Endothelial cell of umbilical vein (primary cell): ENCODE data around the gene WDPCP.

Experiments
- CTCF ChIP-seq, 2 donors: IDR thresholded peaks; 1 replicate in 1 of 2; 2 replicates in 1 of 2; pipeline ENCODE4 v1.5.1; 2011; ENCODE audit warnings: low read length in 2 of 2, mild to moderate bottlenecking in 2 of 2, moderate library complexity in 2 of 2, control low read depth in 1 of 2, inconsistent platforms in 1 of 2, low read depth in 1 of 2; ENCODE audit not compliant: insufficient read depth in 1 of 2; ENCODE audit errors: extremely low read depth in 1 of 2
- FOS ChIP-seq: IDR thresholded peaks from 2 replicates; pipeline ENCODE4 v1.6.1; 2011; ENCODE audit warnings: mild to moderate bottlenecking, low read length, moderate library complexity, borderline replicate concordance; ENCODE audit not compliant: insufficient read depth
- TF ChIP-seq, protein P1 (sequence below): IDR thresholded peaks from 2 replicates; pipeline ENCODE4 v1.6.1; 2011; ENCODE audit not compliant: insufficient read depth, insufficient read length

DNA sequence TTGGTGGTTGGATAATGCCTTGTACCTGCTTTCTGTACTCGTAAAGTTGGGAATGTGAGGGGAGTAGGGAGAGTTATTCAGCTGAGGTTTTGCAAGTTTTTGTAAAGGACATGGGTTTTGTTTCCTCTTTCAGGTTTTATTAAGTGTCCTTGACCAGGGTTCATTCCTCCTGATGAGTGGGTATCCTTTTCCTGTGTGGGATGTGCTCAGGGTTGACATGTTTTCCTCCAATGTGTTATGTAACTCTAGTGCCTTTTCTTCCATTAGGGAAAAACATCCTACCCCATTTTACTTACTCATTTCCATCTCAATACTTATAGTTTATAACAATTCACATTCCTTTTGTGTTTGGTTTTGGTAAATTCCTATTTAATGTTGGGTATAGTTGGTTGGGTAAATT, 489.2 kb downstream of the WDPCP start:
- no peak for TF ChIP-seq CTCF (IDR thresholded peaks at IDR 0.05; ENCODE audit: extremely low read depth in 1 of 2, insufficient read depth in 1 of 2, low read depth in 1 of 2, low read length in 2 of 2)
- TF ChIP-seq, protein P1, sequence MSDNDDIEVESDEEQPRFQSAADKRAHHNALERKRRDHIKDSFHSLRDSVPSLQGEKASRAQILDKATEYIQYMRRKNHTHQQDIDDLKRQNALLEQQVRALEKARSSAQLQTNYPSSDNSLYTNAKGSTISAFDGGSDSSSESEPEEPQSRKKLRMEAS = no peak
- TF ChIP-seq FOS = no peak
